SK-N-SH (cell line): ENCODE measurements around the gene SLC35F1.

ENCODE experiments used
- CTCF ChIP-seq: fragments of 200-600 bp; sonication (generic); IDR thresholded peaks from 2 replicates; pipeline ENCODE4 v1.6.1; 2017; ENCODE audit warnings: antibody characterized with exemption, mild to moderate bottlenecking, moderate library complexity
- ELF1 ChIP-seq: IDR thresholded peaks from 2 replicates; pipeline ENCODE4 v1.4.0; 2012
- EZH2phosphoT487 ChIP-seq: fragments of 200-600 bp; sonication (generic); IDR thresholded peaks from 2 replicates; pipeline ENCODE4 v1.6.1; 2017; ENCODE audit warnings: low read depth, mixed run types, mild to moderate bottlenecking, antibody characterized with exemption, moderate library complexity, borderline replicate concordance
- GABPA ChIP-seq: IDR thresholded peaks from 2 replicates; pipeline ENCODE4 v1.4.0; 2012; ENCODE audit warnings: low read depth, mild to moderate bottlenecking
- MAX ChIP-seq: IDR thresholded peaks from 2 replicates; pipeline ENCODE4 v1.4.0; 2012; ENCODE audit warnings: low read depth
- NRF1 ChIP-seq: IDR thresholded peaks from 2 replicates; pipeline ENCODE4 v1.6.1; 2012; ENCODE audit warnings: low read depth, mild to moderate bottlenecking, low read length
- PBX3 ChIP-seq: IDR thresholded peaks from 2 replicates; pipeline ENCODE4; 2012
- POLR2AphosphoS5 ChIP-seq: IDR thresholded peaks from 2 replicates; pipeline ENCODE4 v1.6.1; 2012; ENCODE audit warnings: low read depth, low read length
- RAD21 ChIP-seq: IDR thresholded peaks from 2 replicates; pipeline ENCODE4 v1.6.1; 2012; ENCODE audit warnings: mild to moderate bottlenecking, low read length
- REST ChIP-seq: IDR thresholded peaks from 2 replicates; pipeline ENCODE4 v1.6.1; 2012; ENCODE audit warnings: mild to moderate bottlenecking, low read depth, low read length, moderate library complexity
- SIN3A ChIP-seq: IDR thresholded peaks from 2 replicates; pipeline ENCODE4 v1.6.1; 2012; ENCODE audit warnings: low read depth, mild to moderate bottlenecking, low read length, moderate library complexity, borderline replicate concordance
- SMC3 ChIP-seq: IDR thresholded peaks from 2 replicates; pipeline ENCODE4 v1.6.1; 2012; ENCODE audit warnings: low read depth, low read length, improper control_type of control experiment
- USF2 ChIP-seq: fragments of 150-350 bp; IDR thresholded peaks from 2 replicates; pipeline ENCODE4 v1.6.1; 2017; ENCODE audit warnings: antibody characterized with exemption, low read length, low read depth, borderline replicate concordance

GRCh38 chr6:117917176-117917575, 10.1 kb downstream of the SLC35F1 start:
- TF ChIP-seq CTCF (no peak), REST (no peak), RAD21 (no peak), GABPA (no peak), USF2 (no peak), NRF1 (no peak), PBX3 (no peak), SMC3 (no peak), POLR2AphosphoS5 (no peak), ELF1 (no peak), MAX (no peak), SIN3A (no peak), EZH2phosphoT487 (no peak)
